Measurements from ENCODE around the gene TYW1B. TPM values are rescaled to one million over a fixed set of nuclear protein-coding genes. Genes with fewer than 3 reads are reported as not detected.

The TYW1B gene
- total RNA-seq, 1 experiment from 2014 or later = 1.7 TPM

- BruUV-seq (replicated peaks) = no TSS peak
- H3K4me3 Mint-ChIP-seq (ENCODE audit: low read depth, unreplicated experiment) = no peak overlapping the region
- TF ChIP-seq CTCF (IDR thresholded peaks at IDR 0.05; ENCODE audit: unreplicated experiment) = no peak
- intact Hi-C loops (cut with micrococcal nuclease; ENCODE audit: unreplicated experiment) = no loop called here
- H3K27ac Mint-ChIP-seq (ENCODE audit: unreplicated experiment) = no peak overlapping the region
- no peaks in the 10 kb centered on the region for H3K9me3 Mint-ChIP-seq (ENCODE audit: low read depth, unreplicated experiment)
- no peaks in the 10 kb centered on the region for H3K27me3 Mint-ChIP-seq (ENCODE audit: unreplicated experiment)
- no peaks in the 10 kb centered on the region for H3K36me3 Mint-ChIP-seq (ENCODE audit: insufficient read depth, unreplicated experiment)
- CTCF ChIA-PET = no interaction called here
- H3K4me1 Mint-ChIP-seq (ENCODE audit: low read depth, unreplicated experiment) = no peaks in the 10 kb centered on the region
- no peak for DNase-seq
Measured at GRCh38 chr7:72540923-72541322, 287.1 kb downstream of the TYW1B start.

- intact Hi-C loops (cut with micrococcal nuclease; ENCODE audit: unreplicated experiment) = no loop called here
- no peak overlapping the region for H3K4me3 Mint-ChIP-seq (ENCODE audit: low read depth, unreplicated experiment)
- no peak for TF ChIP-seq CTCF (IDR thresholded peaks at IDR 0.05; ENCODE audit: unreplicated experiment)
- no peaks in the 10 kb centered on the region for H3K36me3 Mint-ChIP-seq (ENCODE audit: insufficient read depth, unreplicated experiment)
- no peaks in the 10 kb centered on the region for H3K9me3 Mint-ChIP-seq (ENCODE audit: low read depth, unreplicated experiment)
- DNase-seq = no peak
- CTCF ChIA-PET = no interaction called here
- H3K4me1 Mint-ChIP-seq (ENCODE audit: low read depth, unreplicated experiment) = no peaks in the 10 kb centered on the region
- H3K27ac Mint-ChIP-seq (ENCODE audit: unreplicated experiment) = no peak overlapping the region
- no TSS peak for BruUV-seq (replicated peaks)
- H3K27me3 Mint-ChIP-seq (ENCODE audit: unreplicated experiment) = no peaks in the 10 kb centered on the region
Measured at GRCh38 chr7:72540106-72540611, 287.8 kb downstream of the TYW1B start.

GRCh38 chr7:72539702-72540101 is 288.3 kb downstream of the TYW1B start:
- H3K4me3 Mint-ChIP-seq (ENCODE audit: low read depth, unreplicated experiment) = no peak overlapping the region
- no peaks in the 10 kb centered on the region for H3K9me3 Mint-ChIP-seq (ENCODE audit: low read depth, unreplicated experiment)
- H3K4me1 Mint-ChIP-seq (ENCODE audit: low read depth, unreplicated experiment) = no peaks in the 10 kb centered on the region
- TF ChIP-seq CTCF (IDR thresholded peaks at IDR 0.05; ENCODE audit: unreplicated experiment) = no peak
- H3K27ac Mint-ChIP-seq (ENCODE audit: unreplicated experiment) = no peak overlapping the region
- intact Hi-C loops (cut with micrococcal nuclease; ENCODE audit: unreplicated experiment) = no loop called here
- CTCF ChIA-PET = no interaction called here
- no TSS peak for BruUV-seq (replicated peaks)
- H3K36me3 Mint-ChIP-seq (ENCODE audit: insufficient read depth, unreplicated experiment) = no peaks in the 10 kb centered on the region
- DNase-seq = no peak
- no peaks in the 10 kb centered on the region for H3K27me3 Mint-ChIP-seq (ENCODE audit: unreplicated experiment)

GRCh38 chr7:72538856-72539255 is 289.1 kb downstream of the TYW1B start:
- no peak for TF ChIP-seq CTCF (IDR thresholded peaks at IDR 0.05; ENCODE audit: unreplicated experiment)
- no peak for DNase-seq
- Mint-ChIP-seq H3K36me3 (ENCODE audit: insufficient read depth, unreplicated experiment) (no peaks in the 10 kb centered on the region), H3K27ac (ENCODE audit: unreplicated experiment) (no peak overlapping the region), H3K4me3 (ENCODE audit: low read depth, unreplicated experiment) (no peak overlapping the region), H3K4me1 (ENCODE audit: low read depth, unreplicated experiment) (no peaks in the 10 kb centered on the region), H3K27me3 (ENCODE audit: unreplicated experiment) (no peaks in the 10 kb centered on the region), H3K9me3 (ENCODE audit: low read depth, unreplicated experiment) (no peaks in the 10 kb centered on the region)
- CTCF ChIA-PET = no interaction called here
- intact Hi-C loops (cut with micrococcal nuclease; ENCODE audit: unreplicated experiment) = no loop called here
- BruUV-seq (replicated peaks) = no TSS peak

All from Calu3 (cell line).